DMS79 treated with DMSO at 0.1 percent for 48 hours (cell line): ENCODE measurements around the gene LGALS14.
A peak's percentile ranks its signal among the peaks of the same experiment; 100 is the strongest.
"Not testable (repeated sequence)": the region's sequence is repeated elsewhere in the genome, so short reads cannot be mapped to it uniquely, and the experiment has no call there.

Experiments used
- DNase-seq: peaks from one replicate; lab custom pipeline; 2025; lab: John Stamatoyannopoulos, UW

LGALS14 gene

DNA sequence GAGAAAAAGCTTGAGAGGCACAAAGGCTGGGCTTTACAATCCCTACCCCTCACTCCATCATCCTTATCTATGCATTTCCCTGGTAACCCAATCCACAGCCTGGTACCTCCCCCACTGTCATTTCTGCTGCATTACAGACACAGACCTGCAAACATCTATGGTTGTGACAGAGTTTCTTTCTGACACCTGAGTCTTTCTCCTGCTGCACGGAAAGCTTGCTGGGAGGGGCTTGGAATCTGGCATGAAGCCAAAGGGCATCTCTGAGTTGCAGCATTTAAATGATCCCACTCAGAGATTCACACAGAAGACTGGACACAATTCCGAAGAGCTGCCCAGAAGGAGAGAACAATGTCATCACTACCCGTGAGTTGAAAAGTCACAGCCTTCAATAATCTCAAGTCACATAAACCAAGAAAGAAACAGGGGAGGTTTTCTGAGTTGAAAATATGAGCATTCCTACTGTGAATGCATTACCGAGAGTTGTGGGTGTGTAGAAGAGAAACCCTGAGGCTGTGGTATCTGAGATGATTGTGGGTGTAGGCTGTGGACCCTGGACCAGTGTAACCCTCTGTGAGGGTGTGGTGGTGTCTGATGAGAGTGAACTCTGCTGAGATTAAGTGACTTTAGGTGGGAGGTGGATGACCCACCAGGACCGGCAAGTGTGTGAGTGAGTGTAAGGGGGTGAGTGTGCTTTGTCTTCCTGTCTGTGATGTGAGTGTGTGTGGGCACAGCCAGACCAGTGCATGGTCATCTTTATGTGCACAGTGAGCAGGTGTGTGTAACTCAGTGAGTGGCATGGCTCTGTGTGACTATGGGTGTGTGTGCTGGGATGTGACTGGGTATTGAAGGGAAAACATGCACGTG is at the start of gene LGALS14:
TSS of gene LGALS14 (plus strand) at position 301 of the 864 bp plus-strand sequence. CDS start at position 349, 48 bp downstream.
- no peak for DNase-seq

- DNase-seq: no peak
These were observed 48.7 kb upstream of the LGALS14 start, which contains the start of gene LGALS16 for GRCh38 chr19:39655613-39656012. TSS of gene LGALS16 (plus strand) at chr19:39655913. CDS start at chr19:39655962, 49 bp downstream.

- no peak for DNase-seq
These were observed 44.5 kb upstream of the LGALS14 start for GRCh38 chr19:39659791-39660190.

DNA sequence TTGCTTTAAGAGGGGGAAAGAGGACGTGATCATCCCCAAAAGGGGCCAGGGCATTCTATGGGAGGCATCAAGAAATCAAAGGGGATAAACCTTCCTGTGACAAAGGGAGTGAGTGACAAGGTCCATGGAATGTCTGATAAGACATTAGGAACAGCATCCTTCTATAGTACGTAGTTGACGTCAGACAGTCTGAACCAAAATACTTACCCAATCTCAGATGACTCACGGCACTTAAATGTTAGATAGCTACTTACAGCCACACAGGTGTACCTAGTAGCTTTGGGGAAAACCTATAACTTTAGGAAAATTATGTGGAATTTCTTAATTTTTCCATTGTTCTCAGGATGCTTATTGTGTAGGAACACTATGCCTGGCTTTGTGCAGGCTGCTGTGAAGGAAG is 43.6 kb upstream of the LGALS14 start:
- DNase-seq: no peak

GRCh38 chr19:39661565-39661964 is 42.7 kb upstream of the LGALS14 start:
- DNase-seq: no peak

DNA sequence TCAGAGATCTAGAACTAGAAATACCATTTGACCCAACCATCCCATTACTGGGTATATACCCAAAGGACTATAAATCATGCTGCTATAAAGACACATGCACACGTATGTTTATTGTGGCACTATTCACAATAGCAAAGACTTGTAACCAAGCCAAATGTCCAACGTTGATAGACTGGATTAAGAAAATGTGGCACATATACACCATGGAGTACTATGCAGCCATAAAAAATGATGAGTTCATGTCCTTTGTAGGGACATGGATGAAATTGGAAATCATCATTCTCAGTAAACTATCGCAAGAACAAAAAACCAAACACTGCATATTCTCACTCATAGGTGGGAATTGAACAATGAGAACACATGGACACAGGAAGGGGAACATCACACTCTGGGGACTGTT is 34.4 kb upstream of the LGALS14 start:
- not testable (repeated sequence) for DNase-seq

GRCh38 chr19:39670998-39671397 is 33.3 kb upstream of the LGALS14 start:
- DNase-seq: no peak

GRCh38 chr19:39671739-39672363 is 32.4 kb upstream of the LGALS14 start:
- DNase-seq: peak; percentile 24

GRCh38 chr19:39672473-39672872 is 31.8 kb upstream of the LGALS14 start:
- no peak for DNase-seq

DNA sequence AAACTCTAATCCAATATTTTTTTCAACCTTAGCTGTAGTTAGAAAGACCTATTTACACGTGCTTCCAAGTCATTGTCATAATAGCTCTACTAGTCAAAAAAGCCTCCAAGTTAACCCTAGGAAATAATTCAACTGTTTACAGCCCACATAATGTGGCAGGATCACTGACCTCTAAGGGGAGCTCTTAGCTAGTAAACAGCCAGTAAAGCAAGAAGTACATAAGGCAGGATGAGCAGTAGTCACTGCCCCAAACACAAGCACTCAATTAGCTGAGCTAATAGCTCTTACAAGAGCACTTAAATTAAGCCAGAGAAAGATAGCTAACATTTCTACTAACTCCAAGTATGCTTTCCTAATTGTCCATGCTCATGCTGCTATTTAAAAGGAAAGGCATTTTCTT is 30.4 kb upstream of the LGALS14 start:
- peak; percentile 9 for DNase-seq

DNA sequence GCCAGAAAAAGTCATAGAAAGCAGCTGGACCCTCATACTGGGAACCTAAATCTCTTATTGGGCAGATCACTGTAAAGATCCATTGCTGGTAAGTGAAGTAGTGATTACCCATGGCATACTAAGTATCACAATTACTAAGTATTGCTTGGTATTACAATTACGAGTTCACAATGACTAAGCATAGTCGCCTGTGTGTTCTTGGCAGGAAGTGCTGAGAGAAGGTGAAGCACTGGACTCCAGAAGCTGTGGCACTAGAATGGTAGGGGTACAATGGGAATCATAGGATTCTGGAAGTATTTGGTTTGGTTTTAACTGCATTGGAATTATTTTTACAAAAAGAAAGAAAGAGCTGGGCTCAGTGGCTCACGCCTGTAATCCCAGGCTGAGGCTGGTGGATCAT is 28.3 kb upstream of the LGALS14 start:
- no peak for DNase-seq

DNA sequence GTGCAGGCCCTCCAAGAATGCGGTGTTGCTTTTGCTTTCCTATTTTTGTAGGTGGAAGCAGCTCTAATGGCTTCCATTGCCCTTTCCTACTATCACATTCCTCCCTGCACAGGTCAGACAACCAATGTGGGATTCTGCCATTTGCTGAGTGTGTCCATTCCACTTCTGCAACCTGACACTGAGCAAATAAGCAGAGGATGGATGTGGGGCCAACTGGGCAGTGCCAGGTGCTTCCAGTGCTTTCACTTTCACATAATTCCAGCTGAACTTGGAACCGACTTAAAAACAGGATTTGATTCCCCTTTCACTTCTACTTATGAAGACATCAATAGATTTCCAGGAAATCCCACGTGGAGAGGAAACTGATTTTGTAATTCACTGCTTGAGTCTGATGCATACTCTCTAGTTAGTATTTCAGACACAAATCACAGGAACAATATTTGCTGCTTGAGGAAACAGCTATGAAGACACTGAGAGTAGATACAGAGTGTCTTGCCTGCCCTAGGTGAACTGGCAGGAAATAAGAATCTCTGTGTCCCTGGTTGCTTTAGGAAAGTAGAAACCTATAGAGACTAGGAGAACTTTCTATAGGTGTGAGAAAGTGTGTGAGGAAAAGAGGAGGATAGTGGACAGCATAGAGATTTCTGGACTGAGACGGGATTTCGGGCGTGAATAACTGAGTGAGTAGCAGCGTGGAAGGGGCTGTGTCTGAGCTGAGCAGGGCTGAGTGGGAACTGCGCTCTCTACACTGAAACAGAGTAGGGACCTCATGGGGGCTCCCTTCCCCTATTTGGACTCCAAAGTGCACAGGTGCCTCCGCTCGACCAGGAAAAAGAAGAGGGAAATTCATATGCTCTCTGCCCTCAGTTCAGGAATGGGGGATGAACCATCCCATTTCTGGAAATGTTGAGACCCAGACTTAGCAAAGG is 26.1 kb upstream of the LGALS14 start:
- peak; percentile 51 for DNase-seq

DNA sequence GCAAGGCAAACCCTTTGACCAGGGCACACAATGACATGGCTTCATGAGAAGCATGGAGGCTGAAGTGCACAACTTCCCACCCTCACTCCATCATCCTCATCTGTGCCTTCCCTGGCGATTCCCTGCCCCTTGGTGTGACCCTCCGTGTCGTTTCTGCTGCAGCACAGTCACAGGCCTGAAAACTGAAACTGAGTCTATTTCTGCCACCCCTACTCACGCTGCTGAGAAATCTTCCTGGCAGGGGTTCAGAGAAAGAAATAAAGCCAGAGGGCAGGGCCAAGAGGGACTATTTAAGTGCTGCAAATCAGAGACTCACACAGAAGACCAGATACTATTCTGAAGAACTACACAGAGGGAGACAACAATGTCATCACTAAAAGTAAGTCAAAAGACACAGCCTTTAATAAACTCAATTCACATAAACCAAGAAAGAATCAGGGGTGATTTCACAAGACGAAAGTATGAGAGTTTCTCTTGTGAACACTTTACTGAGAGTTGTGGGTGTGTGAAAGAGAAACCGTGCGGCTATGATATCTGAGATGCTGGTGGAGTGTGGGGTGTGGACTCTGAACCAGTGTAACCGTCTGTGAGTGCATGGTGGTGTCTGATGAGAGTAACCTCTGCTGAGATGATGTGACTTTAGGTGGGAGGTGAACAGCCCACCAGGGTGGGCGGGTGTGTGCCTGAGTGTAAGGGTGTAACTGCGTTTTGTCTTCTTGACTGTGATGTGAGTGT is 25.1 kb upstream of the LGALS14 start:
- no peak for DNase-seq

GRCh38 chr19:39679791-39680168 is 24.5 kb upstream of the LGALS14 start:
- DNase-seq: no peak

- DNase-seq: no peak
These were observed 23.7 kb upstream of the LGALS14 start for GRCh38 chr19:39680593-39680992.

GRCh38 chr19:39681416-39681815 is 22.9 kb upstream of the LGALS14 start:
- DNase-seq: no peak

DNA sequence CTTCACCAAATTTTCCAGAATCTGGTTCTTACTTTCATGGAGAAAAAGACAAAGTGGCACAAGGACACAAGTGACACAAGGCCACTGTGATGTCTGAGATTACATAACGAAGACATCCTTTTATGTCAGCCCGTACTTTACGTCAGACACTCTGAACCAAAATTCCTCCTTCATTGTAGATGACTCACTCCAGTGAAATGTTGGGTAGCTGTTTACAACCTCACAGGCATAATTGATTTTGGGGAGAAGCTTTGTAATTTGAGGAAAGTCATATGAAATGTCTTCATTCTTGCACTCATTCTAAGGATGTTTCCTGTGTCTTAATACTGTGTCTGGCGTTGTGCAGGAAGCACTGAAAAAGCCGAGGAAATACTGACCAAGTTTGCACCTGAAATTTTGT is 20.0 kb upstream of the LGALS14 start:
- no peak for DNase-seq

DNA sequence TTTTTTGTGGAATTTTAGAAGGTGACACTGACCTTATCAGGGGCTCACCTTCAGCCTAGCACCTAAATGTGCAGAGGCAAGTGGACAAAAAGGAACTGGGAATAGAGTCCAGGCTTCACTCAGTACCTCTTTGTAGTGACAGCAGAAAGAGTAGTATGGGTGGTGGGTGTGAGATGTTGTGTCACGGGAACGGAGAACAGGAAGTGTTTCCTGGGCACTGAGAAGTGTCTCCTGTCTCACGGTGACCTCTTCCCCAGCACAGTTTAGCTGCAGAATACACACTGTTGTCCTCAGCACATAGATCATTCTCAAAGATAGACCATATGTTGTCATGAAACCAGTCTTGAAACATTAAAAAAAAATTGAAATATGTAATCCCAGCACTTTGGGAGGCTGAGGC is 17.5 kb upstream of the LGALS14 start:
- no peak for DNase-seq

DNA sequence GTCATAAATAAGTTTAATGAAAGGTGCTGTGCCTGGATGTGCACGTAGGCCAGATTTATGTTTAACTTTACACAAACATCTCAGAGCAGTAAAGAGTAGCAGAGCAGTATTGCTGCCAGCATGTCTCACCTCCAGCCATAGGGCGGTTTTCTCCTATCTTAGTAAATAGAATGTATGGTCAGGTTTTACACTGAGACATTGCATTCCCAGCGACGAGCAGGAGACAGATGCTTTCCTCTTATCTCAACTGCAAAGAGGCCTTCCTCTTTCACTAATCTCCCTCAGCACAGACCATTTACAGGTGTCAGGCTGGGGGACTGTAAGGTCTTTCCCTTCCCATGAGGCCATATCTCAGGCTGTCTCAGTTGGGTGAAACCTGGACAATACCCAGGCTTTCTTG is 15.6 kb upstream of the LGALS14 start:
- not testable (repeated sequence) for DNase-seq

- DNase-seq: no peak
These were observed 12.1 kb upstream of the LGALS14 start for GRCh38 chr19:39692166-39692565.

DNA sequence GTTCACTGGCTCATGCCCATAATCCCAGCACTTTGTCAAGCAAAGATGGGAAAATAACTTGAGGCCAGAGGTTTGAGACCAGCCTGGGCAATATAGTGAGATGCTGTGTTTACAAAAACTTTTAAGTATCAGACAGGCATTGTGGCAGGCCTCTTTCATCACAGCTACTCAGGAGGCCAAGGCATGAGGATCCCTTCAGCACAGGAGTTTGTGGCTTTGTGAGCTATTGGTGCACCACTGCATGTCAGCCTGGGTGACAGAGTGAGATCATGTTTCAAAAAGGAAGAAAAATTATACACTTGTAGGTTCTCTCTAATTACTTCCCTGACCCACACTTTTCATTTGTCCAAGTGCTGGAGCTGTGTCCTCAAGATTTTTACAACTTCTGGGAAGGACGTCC is 11.5 kb upstream of the LGALS14 start:
- no peak for DNase-seq

GRCh38 chr19:39695759-39696158 is 8.5 kb upstream of the LGALS14 start:
- no peak for DNase-seq
